OCI-LY1 (cell line): Measurements from ENCODE around the gene KANSL3.

Source experiments
- EZH2 ChIP-seq: fragments of 200-600 bp; sonication (generic), shearing (Covaris generic); IDR thresholded peaks from 2 replicates; pipeline ENCODE4 v1.8.0; 2017; ENCODE audit warnings: borderline replicate concordance, mixed run types, mild to moderate bottlenecking, antibody characterized with exemption, low read length, moderate library complexity, mixed read lengths
- TF ChIP-seq, protein P1 (sequence below): fragments of 200-600 bp; sonication (generic), shearing (Covaris generic); IDR thresholded peaks from 2 replicates; pipeline ENCODE4 v1.5.1; 2017; ENCODE audit warnings: mild to moderate bottlenecking, antibody characterized with exemption, low read length, moderate library complexity, mixed read lengths

GRCh38 chr2:96549466-96549785 lies 88.7 kb downstream of the KANSL3 start:
- TF ChIP-seq, protein P1, sequence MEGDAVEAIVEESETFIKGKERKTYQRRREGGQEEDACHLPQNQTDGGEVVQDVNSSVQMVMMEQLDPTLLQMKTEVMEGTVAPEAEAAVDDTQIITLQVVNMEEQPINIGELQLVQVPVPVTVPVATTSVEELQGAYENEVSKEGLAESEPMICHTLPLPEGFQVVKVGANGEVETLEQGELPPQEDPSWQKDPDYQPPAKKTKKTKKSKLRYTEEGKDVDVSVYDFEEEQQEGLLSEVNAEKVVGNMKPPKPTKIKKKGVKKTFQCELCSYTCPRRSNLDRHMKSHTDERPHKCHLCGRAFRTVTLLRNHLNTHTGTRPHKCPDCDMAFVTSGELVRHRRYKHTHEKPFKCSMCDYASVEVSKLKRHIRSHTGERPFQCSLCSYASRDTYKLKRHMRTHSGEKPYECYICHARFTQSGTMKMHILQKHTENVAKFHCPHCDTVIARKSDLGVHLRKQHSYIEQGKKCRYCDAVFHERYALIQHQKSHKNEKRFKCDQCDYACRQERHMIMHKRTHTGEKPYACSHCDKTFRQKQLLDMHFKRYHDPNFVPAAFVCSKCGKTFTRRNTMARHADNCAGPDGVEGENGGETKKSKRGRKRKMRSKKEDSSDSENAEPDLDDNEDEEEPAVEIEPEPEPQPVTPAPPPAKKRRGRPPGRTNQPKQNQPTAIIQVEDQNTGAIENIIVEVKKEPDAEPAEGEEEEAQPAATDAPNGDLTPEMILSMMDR: no peak
- no peak for TF ChIP-seq EZH2
